ENCODE data around the gene GABBR1.

The GABBR1 gene

DNA sequence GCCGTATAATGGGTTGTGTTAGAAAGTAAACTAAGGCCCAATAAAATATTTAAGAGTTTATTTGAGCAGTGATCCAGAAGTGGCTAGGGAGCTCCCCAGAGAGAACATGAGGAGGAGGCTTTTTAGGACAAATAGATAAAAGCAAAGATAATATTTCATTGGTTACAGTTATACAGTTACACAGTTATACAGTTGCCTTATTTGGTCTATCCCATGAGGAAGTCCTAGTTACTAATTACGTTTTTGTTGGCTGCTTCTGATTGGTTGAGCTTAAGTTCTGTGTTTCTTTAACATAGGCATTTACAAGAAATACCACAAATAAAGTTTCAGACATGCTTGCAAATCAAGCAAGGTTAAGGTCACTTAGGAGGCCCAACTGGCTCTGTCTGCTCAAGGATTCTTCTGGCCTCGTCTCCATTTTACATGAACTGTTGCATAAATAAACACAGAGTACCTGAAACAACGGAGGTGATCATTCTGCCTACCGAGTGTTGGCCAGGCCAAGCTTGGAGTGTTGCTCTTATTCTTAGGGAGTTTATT, 80.4 kb downstream of the GABBR1 start:
- no peaks in the 10 kb centered on the region for H3K4me1 ChIP-seq (ENCODE audit: control insufficient read depth, insufficient read depth, low read length)
- H3K4me3 ChIP-seq (ENCODE audit: low read length), result peak overlapping the region; percentile 62
- peaks cover 9% of the 10 kb centered on the region for H3K27me3 ChIP-seq (ENCODE audit: control insufficient read depth, insufficient read depth, low read length)
- H3K9ac ChIP-seq (ENCODE audit: low read length), result no peak overlapping the region
- H3K27ac ChIP-seq (ENCODE audit: low read depth, low read length), result no peak overlapping the region
- H3K36me3 ChIP-seq (ENCODE audit: control insufficient read depth, insufficient read depth, low read length), result no peaks in the 10 kb centered on the region

DNA sequence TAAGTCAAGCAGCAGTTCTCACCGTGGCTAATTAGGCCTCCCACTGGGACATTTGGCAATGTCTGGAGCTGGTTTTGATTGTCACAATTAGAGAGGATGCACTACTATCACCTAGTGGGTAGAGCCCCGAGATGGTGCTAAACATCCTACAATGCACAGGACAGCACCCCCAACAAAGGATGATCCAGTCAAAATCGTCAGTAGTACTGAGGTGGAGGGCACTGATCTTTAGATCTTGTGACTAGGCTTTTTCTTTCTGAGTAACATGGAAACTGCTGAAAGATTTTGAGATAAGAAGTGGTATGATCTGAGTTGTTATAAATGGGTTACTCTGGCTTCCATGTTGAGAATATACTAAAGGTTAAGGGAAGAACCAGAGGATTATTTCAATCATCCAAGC, 85.4 kb downstream of the GABBR1 start:
- H3K4me3 ChIP-seq (ENCODE audit: low read length), result no peak overlapping the region
- no peaks in the 10 kb centered on the region for H3K27me3 ChIP-seq (ENCODE audit: control insufficient read depth, insufficient read depth, low read length)
- no peaks in the 10 kb centered on the region for H3K36me3 ChIP-seq (ENCODE audit: control insufficient read depth, insufficient read depth, low read length)
- H3K27ac ChIP-seq (ENCODE audit: low read depth, low read length), result no peak overlapping the region
- no peak overlapping the region for H3K9ac ChIP-seq (ENCODE audit: low read length)
- H3K4me1 ChIP-seq (ENCODE audit: control insufficient read depth, insufficient read depth, low read length), result no peaks in the 10 kb centered on the region

- H3K27ac ChIP-seq (ENCODE audit: low read depth, low read length), result no peak overlapping the region
- no peaks in the 10 kb centered on the region for H3K27me3 ChIP-seq (ENCODE audit: control insufficient read depth, insufficient read depth, low read length)
- no peaks in the 10 kb centered on the region for H3K4me1 ChIP-seq (ENCODE audit: control insufficient read depth, insufficient read depth, low read length)
- no peak overlapping the region for H3K4me3 ChIP-seq (ENCODE audit: low read length)
- H3K36me3 ChIP-seq (ENCODE audit: control insufficient read depth, insufficient read depth, low read length), result no peaks in the 10 kb centered on the region
- H3K9ac ChIP-seq (ENCODE audit: low read length), result no peak overlapping the region
Measured at GRCh38 chr6:29537714-29538403, 95.1 kb downstream of the GABBR1 start.

DNA sequence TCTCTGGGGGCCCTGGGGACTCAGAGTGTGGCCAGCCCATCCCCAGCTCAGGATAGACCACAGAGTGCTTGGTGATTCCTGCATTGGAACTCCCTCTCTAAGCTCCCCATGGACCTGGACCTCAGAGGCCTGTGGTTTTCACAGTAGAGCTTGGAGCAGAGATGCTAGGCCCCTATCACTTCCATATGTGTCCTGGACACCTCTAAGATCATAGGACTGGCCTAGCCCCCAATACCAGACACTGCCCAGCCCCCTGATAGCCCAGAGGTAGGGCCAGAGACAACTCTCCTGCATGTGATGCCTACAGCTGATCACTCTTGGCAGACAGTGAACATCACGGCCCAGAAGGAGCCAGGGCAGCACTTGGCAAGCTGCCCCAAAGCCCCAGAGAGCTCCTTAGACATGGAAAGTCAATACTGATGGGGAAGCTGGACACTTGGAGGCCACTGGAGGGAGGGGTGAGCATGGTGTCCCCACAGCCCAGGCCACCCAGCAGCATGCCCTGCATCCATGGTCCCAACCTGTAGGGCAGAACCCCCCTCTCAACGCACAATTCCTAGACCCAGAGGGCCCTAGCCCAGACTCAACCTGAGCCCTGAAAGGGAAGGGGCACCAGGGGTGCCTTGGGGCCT, 100.5 kb downstream of the GABBR1 start:
- Histone ChIP-seq H3K36me3 (ENCODE audit: control insufficient read depth, insufficient read depth, low read length) (no peaks in the 10 kb centered on the region), H3K27me3 (ENCODE audit: control insufficient read depth, insufficient read depth, low read length) (peaks cover 2% of the 10 kb centered on the region), H3K27ac (ENCODE audit: low read depth, low read length) (no peak overlapping the region), H3K4me3 (ENCODE audit: low read length) (no peak overlapping the region), H3K4me1 (ENCODE audit: control insufficient read depth, insufficient read depth, low read length) (no peaks in the 10 kb centered on the region), H3K9ac (ENCODE audit: low read length) (no peak overlapping the region)

- peaks cover 2% of the 10 kb centered on the region for H3K27me3 ChIP-seq (ENCODE audit: control insufficient read depth, insufficient read depth, low read length)
- H3K27ac ChIP-seq (ENCODE audit: low read depth, low read length), result no peak overlapping the region
Measured at GRCh38 chr6:29531668-29532067, 101.3 kb downstream of the GABBR1 start.

GRCh38 chr6:29530671-29531310, 102.2 kb downstream of the GABBR1 start:
- peaks cover 2% of the 10 kb centered on the region for H3K27me3 ChIP-seq (ENCODE audit: control insufficient read depth, insufficient read depth, low read length)
- no peaks in the 10 kb centered on the region for H3K4me1 ChIP-seq (ENCODE audit: control insufficient read depth, insufficient read depth, low read length)
- H3K4me3 ChIP-seq (ENCODE audit: low read length), result no peak overlapping the region
- no peaks in the 10 kb centered on the region for H3K36me3 ChIP-seq (ENCODE audit: control insufficient read depth, insufficient read depth, low read length)
- no peak overlapping the region for H3K27ac ChIP-seq (ENCODE audit: low read depth, low read length)
- no peak overlapping the region for H3K9ac ChIP-seq (ENCODE audit: low read length)

More at GRCh38 chr6:29531668-29532067, 101.3 kb downstream of the GABBR1 start:
- Histone ChIP-seq H3K4me1 (ENCODE audit: control insufficient read depth, insufficient read depth, low read length) (no peaks in the 10 kb centered on the region), H3K36me3 (ENCODE audit: control insufficient read depth, insufficient read depth, low read length) (no peaks in the 10 kb centered on the region), H3K4me3 (ENCODE audit: low read length) (no peak overlapping the region), H3K9ac (ENCODE audit: low read length) (no peak overlapping the region)

DNA sequence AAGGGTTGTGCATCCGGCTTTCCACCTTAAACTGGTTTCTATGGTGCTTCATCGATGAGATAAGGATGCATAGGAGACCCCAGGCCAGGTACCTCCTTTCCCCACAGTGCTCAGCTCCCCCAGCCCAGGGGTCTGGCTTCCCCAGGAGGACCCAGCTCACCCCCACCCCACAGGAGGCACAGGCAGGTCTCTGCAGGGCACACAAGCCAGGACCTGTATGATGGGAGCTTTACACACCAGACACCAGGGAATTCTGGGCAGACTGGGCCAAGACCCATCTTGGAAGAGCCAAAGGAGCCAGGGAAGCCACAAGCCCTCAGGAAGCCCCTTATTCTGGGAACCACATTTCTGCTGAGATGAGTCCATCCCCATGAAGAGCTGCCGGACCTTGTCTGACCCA, 103.0 kb downstream of the GABBR1 start:
- peaks cover 2% of the 10 kb centered on the region for H3K27me3 ChIP-seq (ENCODE audit: control insufficient read depth, insufficient read depth, low read length)
- no peak overlapping the region for H3K4me3 ChIP-seq (ENCODE audit: low read length)
- no peaks in the 10 kb centered on the region for H3K36me3 ChIP-seq (ENCODE audit: control insufficient read depth, insufficient read depth, low read length)
- H3K4me1 ChIP-seq (ENCODE audit: control insufficient read depth, insufficient read depth, low read length), result no peaks in the 10 kb centered on the region
- H3K27ac ChIP-seq (ENCODE audit: low read depth, low read length), result no peak overlapping the region
- H3K9ac ChIP-seq (ENCODE audit: low read length), result no peak overlapping the region

GRCh38 chr6:29528988-29529560, 103.9 kb downstream of the GABBR1 start:
- H3K4me3 ChIP-seq (ENCODE audit: low read length), result no peak overlapping the region
- no peaks in the 10 kb centered on the region for H3K36me3 ChIP-seq (ENCODE audit: control insufficient read depth, insufficient read depth, low read length)
- H3K9ac ChIP-seq (ENCODE audit: low read length), result no peak overlapping the region
- no peak overlapping the region for H3K27ac ChIP-seq (ENCODE audit: low read depth, low read length)
- no peaks in the 10 kb centered on the region for H3K4me1 ChIP-seq (ENCODE audit: control insufficient read depth, insufficient read depth, low read length)
- peaks cover 2% of the 10 kb centered on the region for H3K27me3 ChIP-seq (ENCODE audit: control insufficient read depth, insufficient read depth, low read length)

- Histone ChIP-seq H3K9ac (ENCODE audit: low read length) (no peak overlapping the region), H3K4me1 (ENCODE audit: control insufficient read depth, insufficient read depth, low read length) (no peaks in the 10 kb centered on the region), H3K36me3 (ENCODE audit: control insufficient read depth, insufficient read depth, low read length) (no peaks in the 10 kb centered on the region), H3K27me3 (ENCODE audit: control insufficient read depth, insufficient read depth, low read length) (peaks cover 2% of the 10 kb centered on the region), H3K27ac (ENCODE audit: low read depth, low read length) (no peak overlapping the region), H3K4me3 (ENCODE audit: low read length) (no peak overlapping the region)
Measured at GRCh38 chr6:29528300-29528931, 104.6 kb downstream of the GABBR1 start.

DNA sequence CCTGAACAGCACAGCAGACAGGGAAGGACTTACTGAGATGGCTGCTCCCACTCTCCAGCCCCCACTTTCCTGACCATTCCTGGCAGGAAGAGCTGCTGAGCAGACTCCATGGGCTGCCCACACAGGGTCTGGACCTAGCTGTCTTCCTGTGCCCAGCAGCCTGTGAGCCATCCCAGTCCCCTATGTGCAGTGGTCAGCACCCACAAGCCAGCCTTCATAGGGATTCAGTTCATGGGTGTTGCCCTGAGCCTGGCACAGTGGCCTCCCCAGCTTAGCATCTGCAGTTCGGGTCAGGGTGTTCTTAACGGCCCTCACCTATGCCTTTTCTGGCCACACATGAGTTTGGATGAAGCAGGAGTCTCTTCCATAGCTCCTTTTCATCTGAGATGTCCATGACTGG, 105.4 kb downstream of the GABBR1 start:
- no peaks in the 10 kb centered on the region for H3K27me3 ChIP-seq (ENCODE audit: control insufficient read depth, insufficient read depth, low read length)
- H3K4me1 ChIP-seq (ENCODE audit: control insufficient read depth, insufficient read depth, low read length), result no peaks in the 10 kb centered on the region
- H3K27ac ChIP-seq (ENCODE audit: low read depth, low read length), result no peak overlapping the region
- H3K4me3 ChIP-seq (ENCODE audit: low read length), result no peak overlapping the region
- H3K36me3 ChIP-seq (ENCODE audit: control insufficient read depth, insufficient read depth, low read length), result no peaks in the 10 kb centered on the region
- no peak overlapping the region for H3K9ac ChIP-seq (ENCODE audit: low read length)

DNA sequence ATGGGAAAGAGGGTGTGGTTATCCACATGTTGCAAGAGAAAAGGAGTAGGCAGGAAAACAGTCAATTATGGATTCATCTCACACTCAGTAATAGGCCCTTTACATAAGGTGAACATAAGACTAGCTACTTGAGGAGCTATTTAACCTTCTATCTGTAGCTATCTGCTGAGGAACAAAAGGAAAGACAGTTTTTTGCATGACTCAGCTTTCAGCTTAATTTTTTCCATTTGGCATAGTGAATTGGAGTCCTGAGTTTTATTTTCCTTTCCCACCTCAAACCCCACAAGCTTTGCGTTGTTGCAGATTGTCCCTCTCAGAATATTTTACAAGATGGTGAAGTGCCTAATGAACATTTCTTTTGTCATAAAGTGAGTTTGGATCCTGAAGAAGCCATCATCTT, 105.9 kb downstream of the GABBR1 start:
- no peaks in the 10 kb centered on the region for H3K4me1 ChIP-seq (ENCODE audit: control insufficient read depth, insufficient read depth, low read length)
- no peak overlapping the region for H3K9ac ChIP-seq (ENCODE audit: low read length)

DNA sequence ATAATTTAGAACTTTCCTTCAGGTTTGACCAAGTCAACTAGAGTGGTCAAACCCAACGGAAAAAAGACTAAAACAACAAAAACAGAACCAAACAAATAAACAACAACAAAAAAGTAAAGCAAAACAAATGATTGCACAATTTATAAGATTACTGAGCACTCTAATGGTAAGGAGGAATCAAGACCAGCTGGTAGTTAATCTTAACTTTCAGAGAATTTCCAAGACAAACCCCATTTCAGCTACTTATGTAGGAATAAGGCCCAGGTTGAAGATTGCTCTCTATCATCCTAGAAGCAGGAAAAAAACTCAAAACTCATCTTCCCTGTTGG, 107.7 kb downstream of the GABBR1 start:
- Histone ChIP-seq H3K27ac (ENCODE audit: low read depth, low read length) (no peak overlapping the region), H3K27me3 (ENCODE audit: control insufficient read depth, insufficient read depth, low read length) (no peaks in the 10 kb centered on the region)

More for the DNA sequence above, 105.9 kb downstream of the GABBR1 start:
- Histone ChIP-seq H3K36me3 (ENCODE audit: control insufficient read depth, insufficient read depth, low read length) (no peaks in the 10 kb centered on the region), H3K27me3 (ENCODE audit: control insufficient read depth, insufficient read depth, low read length) (no peaks in the 10 kb centered on the region), H3K27ac (ENCODE audit: low read depth, low read length) (no peak overlapping the region), H3K4me3 (ENCODE audit: low read length) (no peak overlapping the region)

More for the DNA sequence above, 107.7 kb downstream of the GABBR1 start:
- Histone ChIP-seq H3K36me3 (ENCODE audit: control insufficient read depth, insufficient read depth, low read length) (no peaks in the 10 kb centered on the region), H3K4me3 (ENCODE audit: low read length) (no peak overlapping the region), H3K4me1 (ENCODE audit: control insufficient read depth, insufficient read depth, low read length) (no peaks in the 10 kb centered on the region), H3K9ac (ENCODE audit: low read length) (no peak overlapping the region)
